Measurements from ENCODE around the gene ATRX.
"Not testable (repeated sequence)": the region's sequence is repeated elsewhere in the genome, so short reads cannot be mapped to it uniquely, and the experiment has no call there.

GRCh38 chrX:77685683-77686082 is 100.3 kb downstream of the ATRX start:
- TF ChIP-seq, protein P1, sequence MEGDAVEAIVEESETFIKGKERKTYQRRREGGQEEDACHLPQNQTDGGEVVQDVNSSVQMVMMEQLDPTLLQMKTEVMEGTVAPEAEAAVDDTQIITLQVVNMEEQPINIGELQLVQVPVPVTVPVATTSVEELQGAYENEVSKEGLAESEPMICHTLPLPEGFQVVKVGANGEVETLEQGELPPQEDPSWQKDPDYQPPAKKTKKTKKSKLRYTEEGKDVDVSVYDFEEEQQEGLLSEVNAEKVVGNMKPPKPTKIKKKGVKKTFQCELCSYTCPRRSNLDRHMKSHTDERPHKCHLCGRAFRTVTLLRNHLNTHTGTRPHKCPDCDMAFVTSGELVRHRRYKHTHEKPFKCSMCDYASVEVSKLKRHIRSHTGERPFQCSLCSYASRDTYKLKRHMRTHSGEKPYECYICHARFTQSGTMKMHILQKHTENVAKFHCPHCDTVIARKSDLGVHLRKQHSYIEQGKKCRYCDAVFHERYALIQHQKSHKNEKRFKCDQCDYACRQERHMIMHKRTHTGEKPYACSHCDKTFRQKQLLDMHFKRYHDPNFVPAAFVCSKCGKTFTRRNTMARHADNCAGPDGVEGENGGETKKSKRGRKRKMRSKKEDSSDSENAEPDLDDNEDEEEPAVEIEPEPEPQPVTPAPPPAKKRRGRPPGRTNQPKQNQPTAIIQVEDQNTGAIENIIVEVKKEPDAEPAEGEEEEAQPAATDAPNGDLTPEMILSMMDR (IDR thresholded peaks at IDR 0.05), result not testable (repeated sequence)
- TF ChIP-seq POLR2A (IDR thresholded peaks at IDR 0.05), result not testable (repeated sequence)

Measured in testis (tissue), 2 donors.